NCI-H2196 treated with DMSO at 0.1 percent for 48 hours (cell line): ENCODE measurements around the gene WHAMM.

ENCODE experiments used
- DNase-seq: peaks from one replicate; lab custom pipeline; 2025; ENCODE audit not compliant: unreplicated experiment; lab: John Stamatoyannopoulos, UW

Gene WHAMM

GRCh38 chr15:82838096-82838735, 28.8 kb downstream of the WHAMM start:
- DNase-seq: no peak

GRCh38 chr15:82839136-82839535, 29.7 kb downstream of the WHAMM start:
- DNase-seq: no peak

- DNase-seq: no peak
Measured at GRCh38 chr15:82840166-82840565, 30.7 kb downstream of the WHAMM start.

GRCh38 chr15:82843566-82843965, 34.1 kb downstream of the WHAMM start:
- no peak for DNase-seq

GRCh38 chr15:82845686-82846085, 36.3 kb downstream of the WHAMM start:
- no peak for DNase-seq

GRCh38 chr15:82846621-82847020, 37.2 kb downstream of the WHAMM start:
- DNase-seq: no peak

GRCh38 chr15:82847703-82848102, 38.3 kb downstream of the WHAMM start:
- DNase-seq: no peak

- no peak for DNase-seq
Measured at GRCh38 chr15:82848241-82848993, 39.0 kb downstream of the WHAMM start.

GRCh38 chr15:82849556-82850512, 40.4 kb downstream of the WHAMM start:
- DNase-seq: peak; percentile 80

- DNase-seq: no peak
Measured at GRCh38 chr15:82850731-82851130, 41.3 kb downstream of the WHAMM start.

GRCh38 chr15:82851306-82851850, 42.0 kb downstream of the WHAMM start:
- DNase-seq: no peak

- DNase-seq: no peak
Measured at GRCh38 chr15:82851981-82852511, 42.6 kb downstream of the WHAMM start.

- DNase-seq: no peak
Measured at GRCh38 chr15:82852941-82853561, 43.6 kb downstream of the WHAMM start.

GRCh38 chr15:82854554-82854953, 45.1 kb downstream of the WHAMM start:
- DNase-seq: no peak

GRCh38 chr15:82855286-82856100, 46.1 kb downstream of the WHAMM start:
- DNase-seq: no peak

- no peak for DNase-seq
Measured at GRCh38 chr15:82856397-82857170, 47.2 kb downstream of the WHAMM start.

GRCh38 chr15:82858932-82859331, 49.5 kb downstream of the WHAMM start:
- no peak for DNase-seq

GRCh38 chr15:82862886-82863285, 53.5 kb downstream of the WHAMM start:
- DNase-seq: no peak

- no peak for DNase-seq
Measured at GRCh38 chr15:82864967-82865366, 55.5 kb downstream of the WHAMM start.
